SH-SY5Y (cell line): ENCODE data around the gene RBM17.

Experiments
- GATA2 ChIP-seq: IDR thresholded peaks from 2 replicates; pipeline ENCODE4 v1.6.1; 2011; ENCODE audit warnings: mild to moderate bottlenecking, low read depth, low read length
- GATA3 ChIP-seq: IDR thresholded peaks from 2 replicates; pipeline ENCODE4 v1.6.1; 2011; ENCODE audit warnings: low read depth, mild to moderate bottlenecking, low read length, moderate library complexity

GRCh38 chr10:6128087-6128486, 39.3 kb downstream of the RBM17 start:
- TF ChIP-seq GATA2 (no peak), GATA3 (no peak)
